BE2C (cell line): ENCODE measurements around the gene VAV2.

ENCODE experiments used
- DNase-seq: peaks from one replicate; pipeline ENCODE4 v3.0.0-alpha.2; 2020
- H3K27me3 ChIP-seq: fragments of 250-450 bp; sonication (Bioruptor Pico); 2 replicates; pipeline ENCODE4 v1.5.1; 2020; ENCODE audit warnings: mild to moderate bottlenecking
- H3K36me3 ChIP-seq: fragments of 250-450 bp; sonication (Bioruptor Pico); 2 replicates; pipeline ENCODE4 v1.5.1; 2020; ENCODE audit warnings: mild to moderate bottlenecking
- H3K4me1 ChIP-seq: fragments of 250-450 bp; sonication (Bioruptor Pico); 2 replicates; pipeline ENCODE4 v1.5.1; 2020
- H3K4me3 ChIP-seq: 2 replicates; pipeline ENCODE4 v1.5.1; 2011; ENCODE audit warnings: low read depth, low read length
- H3K9me3 ChIP-seq: fragments of 250-450 bp; sonication (Bioruptor Pico); 2 replicates; pipeline ENCODE4 v1.5.1; 2020
- CTCF ChIP-seq: IDR thresholded peaks from 2 replicates; pipeline ENCODE4 v1.5.1; 2012; ENCODE audit warnings: mild to moderate bottlenecking, low read depth, low read length

The VAV2 gene

GRCh38 chr9:133712221-133713100 lies 279.7 kb downstream of the VAV2 start:
- DNase-seq: peak; percentile 4
- Histone ChIP-seq H3K9me3 (no peaks in the 10 kb centered on the region), H3K4me3 (no peak overlapping the region), H3K4me1 (peaks cover 60% of the 10 kb centered on the region), H3K36me3 (no peaks in the 10 kb centered on the region), H3K27me3 (no peaks in the 10 kb centered on the region)
- TF ChIP-seq CTCF: no peak
